NCI-H774 (cell line): Measurements from ENCODE around the gene AXL.
"Not testable (repeated sequence)": the region's sequence is repeated elsewhere in the genome, so short reads cannot be mapped to it uniquely, and the experiment has no call there.

ENCODE experiments used
- DNase-seq: peaks from one replicate; lab custom pipeline; 2025; lab: John Stamatoyannopoulos, UW

Gene AXL

GRCh38 chr19:41276231-41276630 lies 57.2 kb downstream of the AXL start:
- DNase-seq: no peak

GRCh38 chr19:41278478-41278877 lies 59.5 kb downstream of the AXL start:
- no peak for DNase-seq

GRCh38 chr19:41288673-41289530 lies 69.9 kb downstream of the AXL start:
- DNase-seq: no peak

- not testable (repeated sequence) for DNase-seq
Measured at GRCh38 chr19:41289814-41290213, 70.8 kb downstream of the AXL start.

GRCh38 chr19:41294393-41294792 lies 75.4 kb downstream of the AXL start:
- DNase-seq: no peak

- no peak for DNase-seq
Measured at GRCh38 chr19:41295499-41295898, 76.5 kb downstream of the AXL start.

GRCh38 chr19:41296433-41296871 lies 77.4 kb downstream of the AXL start:
- DNase-seq: no peak

- DNase-seq: no peak
Measured at GRCh38 chr19:41297628-41298347, 78.8 kb downstream of the AXL start.

GRCh38 chr19:41298348-41298964 lies 79.4 kb downstream of the AXL start:
- no peak for DNase-seq

- no peak for DNase-seq
Measured at GRCh38 chr19:41299046-41299754, 80.2 kb downstream of the AXL start.

- DNase-seq: no peak
Measured at GRCh38 chr19:41299755-41300089, 80.7 kb downstream of the AXL start.

GRCh38 chr19:41300555-41300954 lies 81.5 kb downstream of the AXL start:
- no peak for DNase-seq

- DNase-seq: no peak
Measured at GRCh38 chr19:41302624-41303351, 83.8 kb downstream of the AXL start.

- no peak for DNase-seq
Measured at GRCh38 chr19:41303954-41304353, 84.9 kb downstream of the AXL start.

GRCh38 chr19:41304706-41305483 lies 85.9 kb downstream of the AXL start:
- no peak for DNase-seq

- no peak for DNase-seq
Measured at GRCh38 chr19:41305927-41306793, 87.1 kb downstream of the AXL start.

GRCh38 chr19:41307090-41307875 lies 88.3 kb downstream of the AXL start:
- DNase-seq: no peak

- no peak for DNase-seq
Measured at GRCh38 chr19:41307954-41308449, 89.0 kb downstream of the AXL start.
